Occipital lobe (tissue), 2 donors: ENCODE results near the gene SDR9C7. TPM values are rescaled to one million over a fixed set of nuclear protein-coding genes. Genes with fewer than 3 reads are reported as not detected.
"Not testable (repeated sequence)": the region's sequence is repeated elsewhere in the genome, so short reads cannot be mapped to it uniquely, and the experiment has no call there.

Source experiments
- DNase-seq: peaks from one replicate; lab custom pipeline; 2025; lab: John Stamatoyannopoulos, UW
- total RNA-seq: library from RNA; depleted of rRNA; stranded (reverse); fragments of >200 nt; gene quantifications from one replicate; pipeline ENCODE4 v1.2.3, GENCODE V29; 2014

The SDR9C7 gene
- 0.31 TPM for total RNA-seq

GRCh38 chr12:56933826-56934625 lies at the start of gene SDR9C7:
SDR9C7 (minus strand) TSS chr12:56934408; CDS start chr12:56934261, 147 bp downstream.
- DNase-seq, result no peak

- no peak for DNase-seq
Observed at GRCh38 chr12:56983386-56983785, 49.2 kb upstream of the SDR9C7 start.

GRCh38 chr12:56982578-56983236 lies 48.5 kb upstream of the SDR9C7 start:
- not testable (repeated sequence) for DNase-seq

- DNase-seq, result no peak
Observed at GRCh38 chr12:56980941-56981530, 46.8 kb upstream of the SDR9C7 start.

GRCh38 chr12:56980268-56980667 lies 46.1 kb upstream of the SDR9C7 start:
- no peak for DNase-seq

- no peak for DNase-seq
Observed at GRCh38 chr12:56979628-56980027, 45.4 kb upstream of the SDR9C7 start.

GRCh38 chr12:56978397-56979138 lies 44.4 kb upstream of the SDR9C7 start:
- no peak for DNase-seq

- not testable (repeated sequence) for DNase-seq
Observed at GRCh38 chr12:56977361-56977760, 43.2 kb upstream of the SDR9C7 start.

GRCh38 chr12:56974224-56974623 lies 40.0 kb upstream of the SDR9C7 start:
- not testable (repeated sequence) for DNase-seq

GRCh38 chr12:56968910-56969309 lies 34.7 kb upstream of the SDR9C7 start:
- not testable (repeated sequence) for DNase-seq

- DNase-seq, result not testable (repeated sequence)
Observed at GRCh38 chr12:56965997-56966642, 31.9 kb upstream of the SDR9C7 start.

- DNase-seq, result not testable (repeated sequence)
Observed at GRCh38 chr12:56965124-56965523, 30.9 kb upstream of the SDR9C7 start.

- not testable (repeated sequence) for DNase-seq
Observed at GRCh38 chr12:56963557-56963956, 29.3 kb upstream of the SDR9C7 start.

GRCh38 chr12:56962247-56962646 lies 28.0 kb upstream of the SDR9C7 start:
- not testable (repeated sequence) for DNase-seq

- DNase-seq, result no peak
Observed at GRCh38 chr12:56958422-56958821, 24.2 kb upstream of the SDR9C7 start.

- no peak for DNase-seq
Observed at GRCh38 chr12:56957229-56958052, 23.2 kb upstream of the SDR9C7 start, which contains the start of gene RDH16. RDH16 (minus strand) TSS chr12:56957608; CDS start chr12:56957462, 146 bp downstream.

- no peak for DNase-seq
Observed at GRCh38 chr12:56955631-56956256, 21.5 kb upstream of the SDR9C7 start.

- no peak for DNase-seq
Observed at GRCh38 chr12:56954958-56955355, 20.7 kb upstream of the SDR9C7 start.
